ENCODE measurements around the gene CCR2.
"Not testable (repeated sequence)": the region's sequence is repeated elsewhere in the genome, so short reads cannot be mapped to it uniquely, and the experiment has no call there.

CCR2 gene

DNA sequence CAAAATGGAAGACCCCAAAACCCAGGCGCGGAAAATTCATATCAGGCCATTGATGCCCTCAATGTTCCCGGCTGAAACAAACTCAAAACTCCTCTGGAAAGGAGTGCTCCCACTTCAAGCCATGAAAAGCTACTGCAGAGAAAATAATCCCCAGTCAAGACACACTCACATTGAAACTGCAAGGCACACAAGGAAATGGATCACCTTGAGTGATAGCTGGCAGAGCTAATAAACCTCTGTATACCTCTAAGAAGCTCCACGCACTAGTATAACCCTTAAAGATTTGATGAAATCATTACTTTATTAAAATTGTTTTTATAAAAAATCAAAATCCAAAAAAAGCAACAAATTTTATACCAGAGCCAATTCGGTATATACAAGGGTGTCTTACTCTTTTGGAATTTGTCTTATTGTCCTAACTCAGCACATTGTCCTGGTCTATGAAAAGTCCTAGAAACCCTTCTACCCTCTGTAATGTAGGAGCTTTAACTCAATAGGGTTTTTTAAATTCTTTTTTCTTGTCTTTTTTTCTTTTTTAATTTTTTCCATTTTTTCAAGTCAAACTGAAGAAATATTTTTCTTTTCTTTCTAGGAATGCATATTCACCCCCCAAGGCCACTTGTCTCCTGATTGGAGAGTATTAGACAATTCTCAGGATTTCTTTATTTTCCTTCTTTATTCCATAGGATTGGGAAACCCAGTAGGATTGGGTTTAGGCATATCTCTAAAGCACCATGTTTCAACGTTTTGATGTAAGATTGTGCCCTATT lies 44.5 kb downstream of the CCR2 start:
- no peak for TF ChIP-seq ZFX (IDR thresholded peaks at IDR 0.05; ENCODE audit: borderline replicate concordance)
- no peak for TF ChIP-seq CTCF (IDR thresholded peaks at IDR 0.05)
- H3K27ac ChIP-seq = no peak overlapping the region

- TF ChIP-seq CTCF (IDR thresholded peaks at IDR 0.05) (no peak), ZFX (IDR thresholded peaks at IDR 0.05; ENCODE audit: borderline replicate concordance) (no peak)
- no peak overlapping the region for H3K27ac ChIP-seq
Observed at GRCh38 chr3:46399098-46399497, 45.2 kb downstream of the CCR2 start.

GRCh38 chr3:46399557-46399956 lies 45.6 kb downstream of the CCR2 start:
- TF ChIP-seq ZFX (IDR thresholded peaks at IDR 0.05; ENCODE audit: borderline replicate concordance) = no peak
- TF ChIP-seq CTCF (IDR thresholded peaks at IDR 0.05) = no peak
- no peak overlapping the region for H3K27ac ChIP-seq

GRCh38 chr3:46400000-46400734 lies 46.3 kb downstream of the CCR2 start:
- TF ChIP-seq ZFX (IDR thresholded peaks at IDR 0.05; ENCODE audit: borderline replicate concordance) (no peak), CTCF (IDR thresholded peaks at IDR 0.05) (no peak)
- no peak overlapping the region for H3K27ac ChIP-seq

GRCh38 chr3:46400846-46401245 lies 46.9 kb downstream of the CCR2 start:
- H3K27ac ChIP-seq = no peak overlapping the region
- TF ChIP-seq CTCF (IDR thresholded peaks at IDR 0.05) = no peak
- TF ChIP-seq ZFX (IDR thresholded peaks at IDR 0.05; ENCODE audit: borderline replicate concordance) = no peak

DNA sequence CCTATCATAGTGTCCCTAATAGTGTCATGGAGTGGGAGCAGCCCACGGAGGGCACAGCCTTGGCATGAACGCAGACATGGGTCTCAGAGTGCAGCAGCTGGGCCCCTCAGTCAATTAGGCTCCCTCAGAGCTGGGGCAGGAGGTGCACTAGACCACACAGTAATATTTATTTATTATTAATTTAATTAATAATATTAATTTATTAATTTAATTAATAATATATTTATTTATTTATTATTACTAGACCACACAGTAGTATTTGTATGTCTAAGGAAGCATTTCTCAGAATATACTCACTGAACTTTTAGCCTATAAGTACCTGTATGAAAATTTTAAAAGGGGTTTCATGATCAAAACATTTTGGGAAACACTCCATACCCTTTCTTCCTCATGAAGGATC lies 47.7 kb downstream of the CCR2 start:
- TF ChIP-seq CTCF (IDR thresholded peaks at IDR 0.05) (no peak), ZFX (IDR thresholded peaks at IDR 0.05; ENCODE audit: borderline replicate concordance) (no peak)

DNA sequence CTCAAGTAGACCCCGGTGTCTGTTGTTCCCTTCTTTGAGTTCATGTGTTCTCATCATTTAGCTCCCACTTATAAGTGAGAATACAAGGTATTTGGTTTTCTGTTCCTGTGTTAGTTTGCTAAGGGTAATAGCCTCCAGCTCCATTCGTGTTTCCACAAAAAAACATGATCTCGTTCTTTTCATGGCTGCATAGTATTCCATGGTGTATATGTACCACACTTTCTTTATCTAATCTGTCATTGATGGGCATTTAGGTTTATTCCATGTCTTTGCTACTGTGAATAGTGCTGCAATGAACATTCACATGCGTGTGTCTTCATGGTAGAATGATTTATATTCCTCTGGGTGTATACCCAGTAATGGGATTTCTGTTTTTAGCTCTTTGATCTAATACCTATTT lies 49.0 kb downstream of the CCR2 start:
- H3K27ac ChIP-seq = not testable (repeated sequence)

More for the DNA sequence above, 47.7 kb downstream of the CCR2 start:
- H3K27ac ChIP-seq = no peak overlapping the region
